ENCODE measurements around the gene ZMIZ1. TPM values are rescaled to one million over a fixed set of nuclear protein-coding genes. Genes with fewer than 3 reads are reported as not detected.

Gene ZMIZ1
- total and polyA plus RNA-seq, 4 donors: 3.9 to 19.1 (median 9.8) TPM

DNA sequence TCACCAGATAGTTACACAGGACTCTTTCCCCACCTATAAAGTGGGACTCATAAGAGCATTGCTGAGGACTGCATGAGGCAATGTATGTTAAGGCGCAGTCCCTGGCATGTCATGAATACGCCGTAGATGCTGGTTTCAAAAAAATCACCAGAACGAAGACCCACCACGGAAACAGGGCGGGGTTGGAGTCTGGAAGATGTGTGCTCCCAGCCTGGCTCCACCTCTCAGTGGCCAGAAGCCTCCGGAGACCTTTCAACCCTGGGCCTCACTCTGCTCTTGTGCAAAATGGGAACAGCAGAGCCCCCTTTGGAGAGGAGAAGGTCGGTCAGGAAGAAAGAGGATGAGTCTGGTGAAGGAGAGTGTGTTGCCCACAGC, 12.4 kb upstream of the ZMIZ1 start:
- Histone ChIP-seq H3K4me3 (ENCODE audit: low read depth in 1 of 3, low read length in 3 of 3) (no peak overlapping the region), H3K9me3 (ENCODE audit: control insufficient read depth in 4 of 4, low read length in 3 of 4) (no peaks in the 10 kb centered on the region), H3K27ac (ENCODE audit: low read depth in 1 of 2, low read length in 2 of 2) (no peak overlapping the region), H3K36me3 (ENCODE audit: control insufficient read depth in 4 of 4, insufficient read depth in 3 of 4, low read depth in 1 of 4, low read length in 3 of 4) (no peaks in the 10 kb centered on the region), H3K9ac (ENCODE audit: low read depth in 1 of 2, low read length in 2 of 2) (no peak overlapping the region), H3K27me3 (ENCODE audit: control insufficient read depth in 4 of 4, insufficient read depth in 4 of 4, low read length in 3 of 4) (no peaks in the 10 kb centered on the region), H3K4me1 (ENCODE audit: control insufficient read depth in 4 of 4, insufficient read depth in 4 of 4, low read length in 3 of 4) (peaks cover 7 to 50% (median 40%) of the 10 kb centered on the region in 4 donors)
- TF ChIP-seq, protein P1, sequence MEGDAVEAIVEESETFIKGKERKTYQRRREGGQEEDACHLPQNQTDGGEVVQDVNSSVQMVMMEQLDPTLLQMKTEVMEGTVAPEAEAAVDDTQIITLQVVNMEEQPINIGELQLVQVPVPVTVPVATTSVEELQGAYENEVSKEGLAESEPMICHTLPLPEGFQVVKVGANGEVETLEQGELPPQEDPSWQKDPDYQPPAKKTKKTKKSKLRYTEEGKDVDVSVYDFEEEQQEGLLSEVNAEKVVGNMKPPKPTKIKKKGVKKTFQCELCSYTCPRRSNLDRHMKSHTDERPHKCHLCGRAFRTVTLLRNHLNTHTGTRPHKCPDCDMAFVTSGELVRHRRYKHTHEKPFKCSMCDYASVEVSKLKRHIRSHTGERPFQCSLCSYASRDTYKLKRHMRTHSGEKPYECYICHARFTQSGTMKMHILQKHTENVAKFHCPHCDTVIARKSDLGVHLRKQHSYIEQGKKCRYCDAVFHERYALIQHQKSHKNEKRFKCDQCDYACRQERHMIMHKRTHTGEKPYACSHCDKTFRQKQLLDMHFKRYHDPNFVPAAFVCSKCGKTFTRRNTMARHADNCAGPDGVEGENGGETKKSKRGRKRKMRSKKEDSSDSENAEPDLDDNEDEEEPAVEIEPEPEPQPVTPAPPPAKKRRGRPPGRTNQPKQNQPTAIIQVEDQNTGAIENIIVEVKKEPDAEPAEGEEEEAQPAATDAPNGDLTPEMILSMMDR (IDR thresholded peaks at IDR 0.05; ENCODE audit: low read depth, low read length, missing input control): no peak
- TF ChIP-seq EGR1 (IDR thresholded peaks at IDR 0.05; ENCODE audit: low read depth in 2 of 2) (no peak), GABPA (IDR thresholded peaks at IDR 0.05 in 1 of 2, conservative IDR thresholded peaks at IDR 0.05 in 1 of 2) (no peak)
- TF ChIP-seq, protein P2, sequence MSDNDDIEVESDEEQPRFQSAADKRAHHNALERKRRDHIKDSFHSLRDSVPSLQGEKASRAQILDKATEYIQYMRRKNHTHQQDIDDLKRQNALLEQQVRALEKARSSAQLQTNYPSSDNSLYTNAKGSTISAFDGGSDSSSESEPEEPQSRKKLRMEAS (IDR thresholded peaks at IDR 0.05): no peak
- WGBS: 94% methylated on average over 8 of the region's 8 CpGs
- DNase-seq (ENCODE audit: low spot score): no peak

DNA sequence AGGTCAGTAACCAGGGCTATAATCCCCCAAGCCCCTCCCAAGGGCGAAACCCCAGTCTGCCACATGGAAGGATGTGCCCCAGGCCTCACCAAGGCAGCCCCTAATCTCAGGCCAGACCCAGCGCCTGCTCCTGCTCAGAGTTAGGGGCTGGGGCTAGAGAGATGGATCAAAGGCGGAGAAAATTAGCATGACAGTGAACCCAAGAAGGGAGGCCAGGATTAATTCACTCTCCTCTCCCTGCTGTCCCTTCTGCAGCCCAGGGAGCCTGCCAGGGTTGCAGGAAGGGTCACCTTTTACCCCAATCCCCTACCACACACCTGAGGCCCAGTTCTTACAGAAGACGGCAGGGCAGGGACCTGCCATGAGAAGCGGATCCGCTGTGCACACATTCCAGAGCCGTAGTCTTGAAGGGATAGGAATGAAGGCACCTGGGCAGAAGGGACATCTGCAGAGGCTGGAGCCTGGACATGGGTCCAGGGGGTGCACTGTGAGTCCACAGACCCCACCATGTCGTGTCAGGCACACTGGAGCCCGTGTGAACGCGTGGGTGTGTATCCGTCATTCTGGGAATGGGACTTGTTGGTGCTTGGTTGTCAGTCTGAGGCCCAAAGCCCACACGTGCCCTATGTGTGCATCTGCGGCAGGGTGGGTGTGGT, 11.9 kb upstream of the ZMIZ1 start:
- Histone ChIP-seq H3K9me3 (ENCODE audit: control insufficient read depth in 4 of 4, low read length in 3 of 4) (no peaks in the 10 kb centered on the region), H3K27me3 (ENCODE audit: control insufficient read depth in 4 of 4, insufficient read depth in 4 of 4, low read length in 3 of 4) (no peaks in the 10 kb centered on the region), H3K36me3 (ENCODE audit: control insufficient read depth in 4 of 4, insufficient read depth in 3 of 4, low read depth in 1 of 4, low read length in 3 of 4) (no peaks in the 10 kb centered on the region), H3K9ac (ENCODE audit: low read depth in 1 of 2, low read length in 2 of 2) (no peak overlapping the region), H3K27ac (ENCODE audit: low read depth in 1 of 2, low read length in 2 of 2) (no peak overlapping the region), H3K4me3 (ENCODE audit: low read depth in 1 of 3, low read length in 3 of 3) (no peak overlapping the region), H3K4me1 (ENCODE audit: control insufficient read depth in 4 of 4, insufficient read depth in 4 of 4, low read length in 3 of 4) (peaks cover 9 to 52% (median 40%) of the 10 kb centered on the region in 4 donors)
- TF ChIP-seq, protein P3, sequence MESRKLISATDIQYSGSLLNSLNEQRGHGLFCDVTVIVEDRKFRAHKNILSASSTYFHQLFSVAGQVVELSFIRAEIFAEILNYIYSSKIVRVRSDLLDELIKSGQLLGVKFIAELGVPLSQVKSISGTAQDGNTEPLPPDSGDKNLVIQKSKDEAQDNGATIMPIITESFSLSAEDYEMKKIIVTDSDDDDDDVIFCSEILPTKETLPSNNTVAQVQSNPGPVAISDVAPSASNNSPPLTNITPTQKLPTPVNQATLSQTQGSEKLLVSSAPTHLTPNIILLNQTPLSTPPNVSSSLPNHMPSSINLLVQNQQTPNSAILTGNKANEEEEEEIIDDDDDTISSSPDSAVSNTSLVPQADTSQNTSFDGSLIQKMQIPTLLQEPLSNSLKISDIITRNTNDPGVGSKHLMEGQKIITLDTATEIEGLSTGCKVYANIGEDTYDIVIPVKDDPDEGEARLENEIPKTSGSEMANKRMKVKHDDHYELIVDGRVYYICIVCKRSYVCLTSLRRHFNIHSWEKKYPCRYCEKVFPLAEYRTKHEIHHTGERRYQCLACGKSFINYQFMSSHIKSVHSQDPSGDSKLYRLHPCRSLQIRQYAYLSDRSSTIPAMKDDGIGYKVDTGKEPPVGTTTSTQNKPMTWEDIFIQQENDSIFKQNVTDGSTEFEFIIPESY (IDR thresholded peaks at IDR 0.05): no peak
- TF ChIP-seq RXRA (IDR thresholded peaks at IDR 0.05) (no peak), GABPA (IDR thresholded peaks at IDR 0.05 in 1 of 2, conservative IDR thresholded peaks at IDR 0.05 in 1 of 2) (no peak), FOXA1 (IDR thresholded peaks at IDR 0.05) (no peak)
- TF ChIP-seq, protein P2 (IDR thresholded peaks at IDR 0.05): no peak
- no peak for DNase-seq (ENCODE audit: low spot score)
- WGBS: 89% methylated on average over 14 of the region's 14 CpGs

DNA sequence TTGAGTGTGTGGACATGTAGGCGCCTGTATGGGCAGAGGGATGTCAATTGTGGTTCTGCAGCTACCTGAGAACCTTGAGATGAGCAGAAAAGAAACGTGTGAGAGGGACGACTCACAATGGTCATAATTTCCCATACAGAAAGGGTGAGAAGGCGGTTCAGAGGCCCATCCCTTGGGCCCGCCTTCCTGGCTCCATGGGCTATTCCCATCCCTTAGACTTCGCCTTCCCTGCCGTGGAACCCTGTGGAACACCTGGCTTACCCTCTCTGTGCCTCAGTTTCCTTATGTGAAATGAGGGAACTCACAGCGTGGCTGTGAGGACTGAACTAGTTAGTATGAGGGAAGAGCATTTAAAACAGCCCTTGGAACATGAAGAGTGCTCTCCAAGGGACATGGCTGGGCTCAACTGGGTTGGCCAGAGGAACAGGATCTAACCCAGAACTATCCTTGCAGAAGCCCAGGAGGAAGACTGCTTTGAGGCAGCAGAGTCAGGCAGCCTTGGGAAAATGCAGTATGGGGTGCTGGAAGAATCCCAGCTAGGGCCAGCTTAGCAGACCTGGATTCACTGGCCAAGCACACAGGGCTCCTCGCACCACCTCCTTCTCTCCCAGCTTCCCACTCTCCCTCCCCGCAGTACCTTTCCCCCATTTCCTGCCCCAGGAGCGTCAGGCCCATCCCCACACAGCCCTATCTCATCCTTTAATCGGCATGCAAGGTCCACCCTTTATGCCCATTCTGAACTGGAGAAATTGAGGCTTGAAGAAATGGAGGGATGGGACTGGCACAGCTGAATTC, 11.1 kb upstream of the ZMIZ1 start:
- TF ChIP-seq SP1 (IDR thresholded peaks at IDR 0.05): no peak
- TF ChIP-seq, protein P2 (IDR thresholded peaks at IDR 0.05): no peak
- no peak for TF ChIP-seq RXRA (IDR thresholded peaks at IDR 0.05)
- TF ChIP-seq, protein P1 (IDR thresholded peaks at IDR 0.05; ENCODE audit: low read depth, low read length, missing input control): no peak
- TF ChIP-seq, protein P4, sequence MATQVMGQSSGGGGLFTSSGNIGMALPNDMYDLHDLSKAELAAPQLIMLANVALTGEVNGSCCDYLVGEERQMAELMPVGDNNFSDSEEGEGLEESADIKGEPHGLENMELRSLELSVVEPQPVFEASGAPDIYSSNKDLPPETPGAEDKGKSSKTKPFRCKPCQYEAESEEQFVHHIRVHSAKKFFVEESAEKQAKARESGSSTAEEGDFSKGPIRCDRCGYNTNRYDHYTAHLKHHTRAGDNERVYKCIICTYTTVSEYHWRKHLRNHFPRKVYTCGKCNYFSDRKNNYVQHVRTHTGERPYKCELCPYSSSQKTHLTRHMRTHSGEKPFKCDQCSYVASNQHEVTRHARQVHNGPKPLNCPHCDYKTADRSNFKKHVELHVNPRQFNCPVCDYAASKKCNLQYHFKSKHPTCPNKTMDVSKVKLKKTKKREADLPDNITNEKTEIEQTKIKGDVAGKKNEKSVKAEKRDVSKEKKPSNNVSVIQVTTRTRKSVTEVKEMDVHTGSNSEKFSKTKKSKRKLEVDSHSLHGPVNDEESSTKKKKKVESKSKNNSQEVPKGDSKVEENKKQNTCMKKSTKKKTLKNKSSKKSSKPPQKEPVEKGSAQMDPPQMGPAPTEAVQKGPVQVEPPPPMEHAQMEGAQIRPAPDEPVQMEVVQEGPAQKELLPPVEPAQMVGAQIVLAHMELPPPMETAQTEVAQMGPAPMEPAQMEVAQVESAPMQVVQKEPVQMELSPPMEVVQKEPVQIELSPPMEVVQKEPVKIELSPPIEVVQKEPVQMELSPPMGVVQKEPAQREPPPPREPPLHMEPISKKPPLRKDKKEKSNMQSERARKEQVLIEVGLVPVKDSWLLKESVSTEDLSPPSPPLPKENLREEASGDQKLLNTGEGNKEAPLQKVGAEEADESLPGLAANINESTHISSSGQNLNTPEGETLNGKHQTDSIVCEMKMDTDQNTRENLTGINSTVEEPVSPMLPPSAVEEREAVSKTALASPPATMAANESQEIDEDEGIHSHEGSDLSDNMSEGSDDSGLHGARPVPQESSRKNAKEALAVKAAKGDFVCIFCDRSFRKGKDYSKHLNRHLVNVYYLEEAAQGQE (IDR thresholded peaks at IDR 0.05): no peak
- TF ChIP-seq JUND (IDR thresholded peaks at IDR 0.05): no peak
- TF ChIP-seq FOXA1 (IDR thresholded peaks at IDR 0.05): no peak
- H3K9me3 ChIP-seq (ENCODE audit: control insufficient read depth in 4 of 4, low read length in 3 of 4): no peaks in the 10 kb centered on the region
- H3K27ac ChIP-seq (ENCODE audit: low read depth in 1 of 2, low read length in 2 of 2): no peak overlapping the region
- H3K36me3 ChIP-seq (ENCODE audit: control insufficient read depth in 4 of 4, insufficient read depth in 3 of 4, low read depth in 1 of 4, low read length in 3 of 4): no peaks in the 10 kb centered on the region
- WGBS: 82% methylated on average over 12 of the region's 12 CpGs
- no peak overlapping the region for H3K9ac ChIP-seq (ENCODE audit: low read depth in 1 of 2, low read length in 2 of 2)
- no peak for DNase-seq (ENCODE audit: low spot score)
- peaks cover 9 to 52% (median 40%) of the 10 kb centered on the region in 4 donors for H3K4me1 ChIP-seq (ENCODE audit: control insufficient read depth in 4 of 4, insufficient read depth in 4 of 4, low read length in 3 of 4)
- no peak overlapping the region for H3K4me3 ChIP-seq (ENCODE audit: low read depth in 1 of 3, low read length in 3 of 3)
- H3K27me3 ChIP-seq (ENCODE audit: control insufficient read depth in 4 of 4, insufficient read depth in 4 of 4, low read length in 3 of 4): no peaks in the 10 kb centered on the region
